GM11168 (cell line): ENCODE data around the gene SMIM41.

Source experiments
- in situ Hi-C: fragments of 300-500 bp; cut with MboI; formaldehyde crosslinking; loops from one replicate; pipeline ENCODE4 v1.12.0; 2022; ENCODE audit warnings: low sequenced_read_pairs; ENCODE audit not compliant: unreplicated experiment

Gene SMIM41

GRCh38 chr12:52119398-52120254, 40.1 kb downstream of the SMIM41 start:
- in situ Hi-C loops: no loop called here

GRCh38 chr12:52120951-52121823, 41.7 kb downstream of the SMIM41 start:
- in situ Hi-C loops: no loop called here

DNA sequence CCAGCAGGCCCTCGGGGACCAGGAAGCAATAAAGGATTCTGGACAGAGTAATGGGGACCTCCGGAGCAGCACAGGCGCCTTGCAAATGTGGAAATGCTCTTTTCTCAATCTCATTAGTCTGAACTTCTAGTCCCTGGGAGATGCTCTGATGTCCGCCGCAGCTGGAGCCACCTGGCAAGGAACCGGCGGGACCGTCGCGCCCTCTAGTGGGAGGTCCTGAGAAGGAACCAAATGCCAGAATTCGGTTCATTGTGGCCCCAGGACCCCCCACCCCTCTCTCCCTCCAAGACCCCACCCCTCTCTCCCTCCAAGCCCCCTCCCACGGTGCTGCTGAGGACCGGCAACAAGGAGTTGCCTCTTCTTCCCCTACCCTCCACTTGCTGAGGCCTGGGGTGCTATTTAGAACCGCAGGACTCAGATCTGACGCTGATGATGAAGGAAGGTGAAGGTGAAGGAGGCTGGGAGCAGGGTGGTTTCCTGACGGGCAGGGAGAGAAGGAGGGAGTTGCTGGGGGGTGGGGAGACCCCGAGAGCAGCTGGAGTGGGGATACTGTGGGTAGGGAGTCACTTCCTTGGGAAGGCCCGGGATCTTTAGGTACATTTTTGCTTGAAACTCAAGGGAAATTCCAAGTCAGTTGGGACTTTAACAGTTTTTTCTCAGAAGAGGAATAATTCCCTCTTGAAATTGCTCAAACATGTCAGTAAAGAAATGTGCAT, 42.5 kb downstream of the SMIM41 start:
- in situ Hi-C loops: no loop called here

- in situ Hi-C loops: no loop called here
Observed at GRCh38 chr12:52122540-52122871, 43.0 kb downstream of the SMIM41 start.

- in situ Hi-C loops: no loop called here
Observed at GRCh38 chr12:52122904-52123303, 43.4 kb downstream of the SMIM41 start.

- in situ Hi-C loops: no loop called here
Observed at GRCh38 chr12:52123487-52124186, 44.1 kb downstream of the SMIM41 start.

- in situ Hi-C loops: no loop called here
Observed at GRCh38 chr12:52125476-52125900, 46.0 kb downstream of the SMIM41 start.

DNA sequence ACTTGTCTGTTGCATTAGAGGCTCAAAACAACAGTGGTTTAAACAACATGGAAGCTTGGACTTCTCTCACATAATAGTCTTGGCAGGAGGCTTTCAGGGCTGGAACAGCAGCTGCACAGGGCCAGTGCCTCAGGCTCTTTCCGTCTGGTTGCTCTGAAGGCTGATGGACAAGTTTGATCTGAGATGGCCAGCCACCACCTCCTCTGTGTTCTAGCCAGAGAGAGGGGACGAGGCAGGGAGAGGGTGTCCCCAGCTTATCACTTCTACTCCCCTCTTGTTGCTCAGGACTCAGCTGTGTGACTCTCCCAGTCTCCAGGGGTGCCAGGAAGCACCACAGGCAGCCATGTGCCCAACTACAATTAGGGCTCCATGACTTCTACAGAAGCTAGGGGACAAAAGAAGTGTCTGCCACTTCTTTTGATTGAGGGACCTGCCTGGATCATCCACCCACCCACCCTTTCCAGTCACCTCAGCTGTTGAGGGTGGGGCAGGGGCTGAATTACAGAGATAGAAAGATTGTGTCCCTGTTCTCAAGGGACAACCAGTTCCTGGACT, 46.6 kb downstream of the SMIM41 start:
- in situ Hi-C loops: no loop called here

DNA sequence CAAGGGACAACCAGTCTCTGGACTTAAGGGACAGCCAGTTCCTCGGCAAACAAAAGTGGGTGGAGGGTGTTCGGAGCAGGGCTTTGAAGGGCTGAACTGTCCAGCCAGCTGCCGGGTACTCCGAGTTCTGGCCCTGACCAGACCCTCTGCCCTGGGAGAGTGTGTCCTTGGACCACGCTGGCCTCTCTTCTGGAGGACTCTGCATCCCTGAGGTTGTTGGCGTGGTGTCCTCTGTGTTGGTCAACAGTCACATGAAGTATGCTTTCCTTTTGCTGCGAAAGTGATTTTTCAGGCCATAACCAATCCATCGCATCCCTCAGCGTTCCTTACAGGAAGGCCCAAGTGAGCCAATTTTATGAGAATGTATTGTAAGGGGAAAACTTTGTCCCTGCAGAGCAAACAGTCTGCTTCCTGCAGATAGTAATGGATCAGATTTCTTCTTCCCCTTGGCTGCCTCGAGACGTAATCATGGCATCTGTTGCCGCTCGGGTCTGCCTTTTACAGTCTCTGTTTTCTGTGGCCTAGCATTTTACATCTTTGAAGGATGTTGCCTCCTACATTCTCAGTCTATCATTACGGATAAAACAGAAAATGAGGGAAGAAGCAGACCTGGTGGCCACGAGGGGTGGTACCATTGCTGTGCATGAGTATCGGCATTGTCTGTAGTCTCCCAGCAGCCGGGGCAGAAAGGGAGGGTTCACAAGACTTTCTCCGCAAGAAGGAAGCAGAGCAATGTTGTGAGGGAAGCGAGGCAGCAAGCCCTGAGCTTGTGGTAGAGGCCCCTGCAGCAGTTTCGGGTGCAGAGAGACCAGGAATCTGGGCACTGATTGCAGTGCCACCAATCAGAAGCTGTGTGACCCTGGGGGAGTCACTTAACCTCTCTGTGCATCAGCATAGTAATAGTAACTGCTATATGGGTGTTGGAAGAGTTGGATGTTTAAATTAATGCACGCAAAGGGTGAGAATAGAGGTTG, 47.4 kb downstream of the SMIM41 start:
- in situ Hi-C loops: no loop called here

DNA sequence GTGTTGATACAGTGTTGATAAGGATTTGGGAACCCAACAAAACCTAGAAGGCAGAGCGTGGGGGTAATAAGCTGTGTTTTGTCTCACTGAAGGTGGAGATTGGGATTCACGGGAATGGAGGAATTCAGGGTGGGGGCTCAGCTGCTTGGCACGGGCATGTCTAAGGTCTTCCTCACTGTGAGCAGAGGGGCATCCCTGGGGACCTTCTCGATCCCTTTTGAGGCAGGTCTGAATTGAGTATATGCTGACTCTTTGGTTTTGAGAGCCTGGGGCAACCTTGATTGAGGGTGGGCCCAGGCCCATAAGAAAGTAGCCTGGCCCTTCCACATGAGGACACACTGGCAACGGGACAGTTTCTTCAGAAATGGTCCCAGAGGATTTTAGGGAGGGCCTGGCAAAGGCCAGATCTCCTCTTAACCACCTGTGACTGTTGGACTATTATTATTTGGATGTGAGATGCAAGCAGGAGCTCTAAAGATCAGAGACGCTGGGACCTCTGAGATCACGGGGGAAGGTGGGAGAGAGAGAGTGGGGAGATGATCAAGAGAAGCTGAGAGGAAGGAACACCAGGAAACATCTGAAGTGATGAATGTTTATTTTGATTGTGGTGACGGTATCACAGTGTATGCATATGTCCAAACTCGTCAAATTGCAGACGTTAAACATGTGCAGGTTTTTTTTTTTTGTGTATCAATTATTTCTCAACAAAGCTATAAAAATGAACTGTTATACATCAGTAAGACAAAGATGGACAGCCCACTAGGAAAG, 48.4 kb downstream of the SMIM41 start:
- in situ Hi-C loops: no loop called here

DNA sequence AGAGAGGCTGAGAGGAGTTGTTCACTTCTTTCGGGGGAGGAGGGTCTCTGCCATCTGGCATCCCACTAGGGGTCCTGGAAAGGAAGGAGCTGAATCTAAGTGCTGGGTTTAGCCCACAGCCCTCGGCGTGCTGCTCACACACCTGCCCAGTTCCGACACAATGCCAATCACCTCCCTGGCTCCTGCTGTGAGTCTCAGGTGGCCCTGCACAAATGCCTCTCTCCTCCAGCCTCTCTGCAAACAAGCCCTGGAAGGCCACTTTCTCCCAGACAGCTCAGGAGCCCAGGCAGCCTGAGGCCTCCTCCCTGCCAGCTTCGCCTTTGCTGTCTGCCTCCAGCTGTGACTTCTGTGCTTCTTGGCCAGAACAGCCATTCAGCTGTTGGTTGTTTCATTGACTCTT, 51.2 kb downstream of the SMIM41 start:
- in situ Hi-C loops: no loop called here

DNA sequence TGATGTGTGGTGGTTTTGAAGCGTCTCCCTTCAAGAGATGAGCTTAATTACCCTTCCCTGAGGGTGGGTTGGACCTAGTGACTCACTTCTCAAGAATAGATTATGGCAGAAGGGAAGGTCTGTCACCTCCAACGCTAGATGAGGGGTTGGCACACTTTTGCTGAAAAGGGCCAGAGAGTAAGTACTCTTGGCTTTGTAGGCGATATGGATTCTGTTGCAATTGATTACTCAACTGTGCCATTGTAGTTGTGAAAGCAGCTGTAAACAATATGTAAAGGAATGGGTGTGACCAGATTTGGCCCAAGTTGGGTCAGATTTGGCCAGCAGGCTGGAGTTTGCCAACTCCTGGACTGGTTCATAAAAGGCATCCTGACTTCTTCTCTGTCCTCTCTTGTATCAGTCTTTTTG, 53.3 kb downstream of the SMIM41 start:
- in situ Hi-C loops: no loop called here

DNA sequence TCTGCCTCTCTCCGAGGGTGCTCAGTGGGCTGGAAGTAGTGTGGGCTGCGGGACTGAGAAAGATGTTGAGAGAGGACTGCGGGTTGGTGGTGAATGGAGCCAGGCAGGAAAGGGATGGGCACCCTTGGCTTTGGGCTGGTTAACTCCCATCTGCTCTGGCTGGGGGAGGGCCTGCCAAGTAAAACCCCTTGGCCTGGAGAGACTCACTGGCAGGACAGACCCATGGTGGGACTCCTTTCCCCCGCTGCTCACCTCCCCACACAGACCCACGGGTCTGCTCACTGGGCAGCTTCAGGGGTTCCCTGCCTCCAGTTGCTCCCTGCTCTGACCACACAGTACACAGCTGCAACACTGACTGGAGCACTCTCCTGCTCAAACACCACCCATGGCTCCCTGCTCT, 58.2 kb downstream of the SMIM41 start:
- in situ Hi-C loops: no loop called here

GRCh38 chr12:52139147-52139546, 59.6 kb downstream of the SMIM41 start:
- in situ Hi-C loops: no loop called here

DNA sequence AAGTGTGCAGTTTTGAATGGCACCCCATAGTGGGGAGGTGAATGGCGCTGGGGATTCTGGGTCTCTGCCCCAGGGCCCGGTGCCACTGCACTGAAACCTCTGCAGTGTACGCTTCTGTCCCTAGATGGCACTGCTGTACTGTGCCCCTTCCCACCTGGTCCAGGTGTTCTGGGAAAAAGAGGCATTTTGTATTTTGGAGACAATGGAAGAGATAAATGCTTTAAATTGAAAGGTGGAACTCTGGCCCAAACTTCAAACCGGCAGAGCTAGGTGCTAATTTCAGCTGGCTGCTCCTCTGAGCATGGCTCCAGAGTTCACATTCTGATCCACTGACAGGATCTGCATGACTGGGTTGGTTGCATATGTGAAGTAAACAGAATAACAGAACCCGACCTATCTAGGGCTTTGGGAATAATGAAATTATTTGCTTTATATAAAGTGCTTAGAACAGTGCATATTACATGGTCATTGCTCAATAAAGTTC, 60.1 kb downstream of the SMIM41 start:
- in situ Hi-C loops: no loop called here

DNA sequence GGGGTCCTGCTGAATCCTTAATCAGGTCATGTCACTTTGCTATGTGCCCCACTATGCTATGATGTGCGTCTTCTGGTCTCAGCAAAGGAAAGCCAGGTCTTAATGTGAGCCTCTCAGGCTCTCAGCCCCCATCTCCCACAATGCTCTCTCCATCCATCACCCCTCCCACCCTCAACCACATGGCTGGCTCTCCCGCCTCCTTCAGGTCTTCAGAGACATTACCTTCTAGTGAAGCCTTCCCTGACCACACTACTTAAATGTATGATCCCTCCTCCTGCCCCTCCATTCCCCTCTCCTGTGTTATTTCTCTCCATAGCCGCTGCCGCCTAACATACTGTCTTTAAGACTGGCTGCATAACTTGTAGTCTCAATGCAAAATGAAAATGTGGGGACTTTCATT, 61.8 kb downstream of the SMIM41 start:
- in situ Hi-C loops: no loop called here

GRCh38 chr12:52141875-52142274, 62.4 kb downstream of the SMIM41 start:
- in situ Hi-C loops: no loop called here

DNA sequence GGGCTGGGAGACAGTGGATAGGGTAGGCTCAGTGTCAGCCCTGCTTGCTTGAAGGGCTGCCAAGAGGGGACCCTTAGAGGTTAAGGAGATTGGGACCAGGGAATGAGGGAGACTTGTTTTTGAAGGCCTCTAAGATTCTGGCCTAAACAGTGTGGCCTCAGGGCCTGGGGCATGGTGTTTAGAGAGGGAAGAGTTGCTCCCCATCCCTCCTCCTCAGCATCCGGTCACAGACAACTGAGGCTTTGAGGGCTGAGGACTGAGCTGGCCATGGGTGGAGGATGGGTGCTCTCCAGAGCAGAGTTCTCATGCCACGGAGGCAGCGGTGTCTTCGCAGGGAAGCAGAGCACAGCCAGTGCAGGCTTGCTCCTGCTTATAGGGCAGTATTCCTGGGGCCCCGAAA, 62.9 kb downstream of the SMIM41 start:
- in situ Hi-C loops: no loop called here
